ENCODE results near the gene METTL4. TPM values are rescaled to one million over a fixed set of nuclear protein-coding genes. Genes with fewer than 3 reads are reported as not detected.

METTL4 gene
- total and polyA plus RNA-seq, 2 experiments from 2014 or later, result 7.6 to 16.0 TPM

DNA sequence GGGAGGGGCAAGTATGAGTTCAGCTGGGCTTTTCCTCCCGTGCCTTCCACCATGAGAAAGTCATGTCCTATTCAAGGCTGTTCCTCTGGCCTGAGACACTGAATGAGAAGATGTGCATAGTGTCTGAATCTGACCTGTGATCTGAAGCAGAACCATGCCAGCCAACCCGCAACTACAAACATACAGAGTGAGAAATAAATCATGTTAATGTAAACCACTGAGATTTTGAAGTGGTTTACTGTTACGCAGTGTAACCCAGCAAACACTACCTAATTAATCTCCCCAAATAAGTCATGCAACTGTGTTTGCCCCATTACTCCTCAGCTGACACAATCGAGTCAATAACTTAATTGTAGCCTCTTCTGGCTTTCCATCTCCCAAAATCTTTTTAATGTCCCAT, 49.2 kb downstream of the METTL4 start:
- H3K9me2 ChIP-seq (replicated peaks; ENCODE audit: insufficient read depth), result no peaks in the 10 kb centered on the region
- no peak for DNase-seq (ENCODE audit: low spot score)
- 82% methylated on average over 4 of the region's 4 CpGs for WGBS (ENCODE audit: low lambda C conversion rate, missing lambda C conversion rate)
- no peak for TF ChIP-seq EZH2 (IDR thresholded peaks at IDR 0.05; ENCODE audit: borderline replicate concordance)
- no peak for TF ChIP-seq EZH2phosphoT487 (IDR thresholded peaks at IDR 0.05; ENCODE audit: low read depth, severe bottlenecking, unreplicated experiment)
- TF ChIP-seq, protein P1, sequence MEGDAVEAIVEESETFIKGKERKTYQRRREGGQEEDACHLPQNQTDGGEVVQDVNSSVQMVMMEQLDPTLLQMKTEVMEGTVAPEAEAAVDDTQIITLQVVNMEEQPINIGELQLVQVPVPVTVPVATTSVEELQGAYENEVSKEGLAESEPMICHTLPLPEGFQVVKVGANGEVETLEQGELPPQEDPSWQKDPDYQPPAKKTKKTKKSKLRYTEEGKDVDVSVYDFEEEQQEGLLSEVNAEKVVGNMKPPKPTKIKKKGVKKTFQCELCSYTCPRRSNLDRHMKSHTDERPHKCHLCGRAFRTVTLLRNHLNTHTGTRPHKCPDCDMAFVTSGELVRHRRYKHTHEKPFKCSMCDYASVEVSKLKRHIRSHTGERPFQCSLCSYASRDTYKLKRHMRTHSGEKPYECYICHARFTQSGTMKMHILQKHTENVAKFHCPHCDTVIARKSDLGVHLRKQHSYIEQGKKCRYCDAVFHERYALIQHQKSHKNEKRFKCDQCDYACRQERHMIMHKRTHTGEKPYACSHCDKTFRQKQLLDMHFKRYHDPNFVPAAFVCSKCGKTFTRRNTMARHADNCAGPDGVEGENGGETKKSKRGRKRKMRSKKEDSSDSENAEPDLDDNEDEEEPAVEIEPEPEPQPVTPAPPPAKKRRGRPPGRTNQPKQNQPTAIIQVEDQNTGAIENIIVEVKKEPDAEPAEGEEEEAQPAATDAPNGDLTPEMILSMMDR (IDR thresholded peaks at IDR 0.05; ENCODE audit: poor library complexity), result no peak
- H3K9me3 ChIP-seq (ENCODE audit: low read depth), result no peaks in the 10 kb centered on the region
- no peaks in the 10 kb centered on the region for H4K20me1 ChIP-seq (ENCODE audit: insufficient read depth, poor library complexity, severe bottlenecking)
- H3K4me3 ChIP-seq, result no peak overlapping the region
- H2AFZ ChIP-seq, result no peak overlapping the region
- no peaks in the 10 kb centered on the region for H3K27me3 ChIP-seq
- no peaks in the 10 kb centered on the region for H3K4me1 ChIP-seq (ENCODE audit: insufficient read depth)
- no peak overlapping the region for H3K4me2 ChIP-seq
- H3K79me2 ChIP-seq, result no peaks in the 10 kb centered on the region
- H3K36me3 ChIP-seq (replicated peaks; ENCODE audit: insufficient read depth, low read depth), result no peaks in the 10 kb centered on the region
- no peak overlapping the region for H3K27ac ChIP-seq

DNA sequence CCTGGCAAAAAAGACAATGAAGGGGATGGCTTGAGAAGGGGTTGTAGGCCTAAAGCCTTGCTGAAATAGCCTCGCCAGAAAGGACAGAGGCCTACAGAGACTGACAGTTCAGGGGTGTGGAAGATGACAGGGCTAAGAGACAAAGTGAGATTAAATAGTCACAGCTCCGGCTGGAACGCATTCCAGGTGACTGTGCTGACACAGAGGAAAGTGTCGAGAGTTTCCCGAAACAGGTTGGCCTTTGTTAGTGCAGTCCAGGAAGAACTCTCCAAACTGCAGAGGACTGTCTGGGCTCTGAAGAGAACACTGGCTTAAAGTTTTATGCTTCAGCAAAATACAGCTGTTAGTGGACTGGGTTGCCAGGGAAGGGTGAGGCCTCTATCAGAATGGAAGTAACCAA, 52.8 kb downstream of the METTL4 start:
- TF ChIP-seq EZH2 (IDR thresholded peaks at IDR 0.05; ENCODE audit: borderline replicate concordance), result no peak
- Histone ChIP-seq H3K4me1 (ENCODE audit: insufficient read depth) (no peaks in the 10 kb centered on the region), H3K27ac (peak overlapping the region; percentile 9), H3K79me2 (no peaks in the 10 kb centered on the region), H4K20me1 (ENCODE audit: insufficient read depth, poor library complexity, severe bottlenecking) (no peaks in the 10 kb centered on the region), H3K27me3 (no peaks in the 10 kb centered on the region), H3K36me3 (replicated peaks; ENCODE audit: insufficient read depth, low read depth) (no peaks in the 10 kb centered on the region), H2AFZ (no peak overlapping the region), H3K4me2 (no peak overlapping the region), H3K4me3 (no peak overlapping the region), H3K9me3 (ENCODE audit: low read depth) (no peaks in the 10 kb centered on the region), H3K9me2 (replicated peaks; ENCODE audit: insufficient read depth) (no peaks in the 10 kb centered on the region)
- DNase-seq (ENCODE audit: low spot score), result peak; percentile 29
- 46% methylated on average over 5 of the region's 5 CpGs for WGBS (ENCODE audit: low lambda C conversion rate, missing lambda C conversion rate)

DNA sequence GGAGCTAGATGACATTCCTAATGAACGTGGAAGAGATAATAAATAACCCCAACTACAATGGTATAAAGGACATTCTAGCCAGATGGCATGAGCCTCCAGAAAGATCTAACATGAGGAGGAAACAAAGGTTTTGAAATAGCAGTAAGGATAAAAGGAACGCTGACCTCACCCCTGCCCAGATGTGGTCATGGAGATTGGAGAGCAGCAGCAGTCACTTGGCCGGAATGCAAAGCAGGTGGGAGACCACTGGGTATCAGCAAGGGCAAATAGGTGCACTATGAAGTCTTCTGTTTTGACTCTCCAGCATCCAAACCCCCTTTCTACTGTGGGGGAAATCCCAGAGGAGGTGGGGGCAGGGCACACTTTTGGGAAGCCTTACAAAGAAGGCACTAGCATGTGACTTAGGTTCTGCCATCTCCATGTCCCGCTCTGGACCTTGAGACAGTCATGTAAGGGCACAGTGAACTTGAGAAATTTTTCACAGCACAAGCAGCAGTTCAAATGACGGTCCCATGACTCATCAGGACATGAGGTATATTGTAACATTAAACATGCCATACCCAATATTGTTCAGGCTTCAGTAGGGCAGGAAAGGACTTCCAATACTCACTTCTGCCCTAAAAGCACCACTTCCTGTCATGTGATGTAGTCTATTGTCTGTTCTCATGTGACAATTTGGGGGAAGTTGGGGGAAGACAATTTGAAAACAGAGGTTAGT, 55.2 kb downstream of the METTL4 start:
- peak; percentile 35 for DNase-seq (ENCODE audit: low spot score)
- no peaks in the 10 kb centered on the region for H3K4me1 ChIP-seq (ENCODE audit: insufficient read depth)
- H3K27me3 ChIP-seq, result no peaks in the 10 kb centered on the region
- H3K36me3 ChIP-seq (replicated peaks; ENCODE audit: insufficient read depth, low read depth), result no peaks in the 10 kb centered on the region
- no peaks in the 10 kb centered on the region for H3K9me3 ChIP-seq (ENCODE audit: low read depth)
- no peaks in the 10 kb centered on the region for H4K20me1 ChIP-seq (ENCODE audit: insufficient read depth, poor library complexity, severe bottlenecking)
- H3K27ac ChIP-seq, result peak overlapping the region; percentile 15
- no peak overlapping the region for H3K4me2 ChIP-seq
- no peaks in the 10 kb centered on the region for H3K9me2 ChIP-seq (replicated peaks; ENCODE audit: insufficient read depth)
- TF ChIP-seq EZH2 (IDR thresholded peaks at IDR 0.05; ENCODE audit: borderline replicate concordance) (no peak), EZH2phosphoT487 (IDR thresholded peaks at IDR 0.05; ENCODE audit: low read depth, severe bottlenecking, unreplicated experiment) (no peak)
- TF ChIP-seq, protein P1 (IDR thresholded peaks at IDR 0.05; ENCODE audit: poor library complexity), result no peak
- whole genome bisulfite sequencing (ENCODE audit: low lambda C conversion rate, missing lambda C conversion rate), result 91% methylated on average over 5 of the region's 5 CpGs
- no peaks in the 10 kb centered on the region for H3K79me2 ChIP-seq
- no peak overlapping the region for H3K4me3 ChIP-seq
- H2AFZ ChIP-seq, result no peak overlapping the region

DNA sequence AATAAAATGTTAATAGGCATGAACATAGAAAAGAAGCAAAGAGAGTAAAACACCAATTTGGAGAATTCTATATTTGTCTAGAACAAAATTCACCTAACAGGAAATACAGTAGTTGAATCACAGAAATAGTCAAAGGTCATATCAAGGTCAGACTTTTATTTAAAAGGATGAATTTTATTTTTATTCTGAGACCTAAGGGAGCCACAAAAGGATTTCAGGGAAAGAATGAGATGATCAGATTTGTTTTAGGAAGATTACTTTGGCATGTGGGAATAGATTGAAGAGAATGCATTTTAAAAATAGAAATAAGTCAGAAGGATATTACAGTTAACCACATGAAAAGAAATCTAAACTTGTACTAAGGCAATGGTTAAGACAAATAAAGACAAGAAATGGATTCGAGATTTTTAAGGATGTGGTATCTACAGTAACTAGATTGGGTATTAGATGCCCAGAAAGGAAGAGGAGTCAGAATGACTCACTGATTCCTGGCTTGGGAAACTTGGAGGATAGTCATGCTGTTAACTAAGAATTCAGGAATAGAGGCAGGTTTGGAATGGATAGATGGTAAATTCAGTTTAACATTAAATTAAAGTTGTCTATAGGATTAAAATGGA, 56.0 kb downstream of the METTL4 start:
- Histone ChIP-seq H3K36me3 (replicated peaks; ENCODE audit: insufficient read depth, low read depth) (no peaks in the 10 kb centered on the region), H3K27me3 (no peaks in the 10 kb centered on the region), H3K4me2 (no peak overlapping the region), H3K9me3 (ENCODE audit: low read depth) (no peaks in the 10 kb centered on the region), H3K9me2 (replicated peaks; ENCODE audit: insufficient read depth) (no peaks in the 10 kb centered on the region), H3K4me1 (ENCODE audit: insufficient read depth) (no peaks in the 10 kb centered on the region), H3K27ac (no peak overlapping the region), H3K79me2 (no peaks in the 10 kb centered on the region), H2AFZ (no peak overlapping the region), H3K4me3 (no peak overlapping the region), H4K20me1 (ENCODE audit: insufficient read depth, poor library complexity, severe bottlenecking) (no peaks in the 10 kb centered on the region)
- TF ChIP-seq EZH2phosphoT487 (IDR thresholded peaks at IDR 0.05; ENCODE audit: low read depth, severe bottlenecking, unreplicated experiment) (no peak), EZH2 (IDR thresholded peaks at IDR 0.05; ENCODE audit: borderline replicate concordance) (no peak)
- TF ChIP-seq, protein P1 (IDR thresholded peaks at IDR 0.05; ENCODE audit: poor library complexity), result no peak
- no peak for DNase-seq (ENCODE audit: low spot score)
- 80% methylated on average over 1 of the region's 1 CpG for WGBS (ENCODE audit: low lambda C conversion rate, missing lambda C conversion rate)
